IPS DF 4.7 (cell line): ENCODE data around the gene MANF.

ENCODE experiments used
- DNase-seq: peaks from one replicate; pipeline ENCODE4 v3.0.0-alpha.2; 2013; ENCODE audit warnings: low spot score; ENCODE audit errors: extremely low read depth

MANF gene

GRCh38 chr3:51390246-51391074 is 5.4 kb downstream of the MANF start:
- DNase-seq = no peak

- peak; percentile 81 for DNase-seq
These were observed 6.0 kb downstream of the MANF start, which contains the start of gene RBM15B for GRCh38 chr3:51391075-51391565. Gene RBM15B (plus strand): TSS chr3:51391285. CDS start chr3:51391400, 115 bp downstream.

- no peak for DNase-seq
These were observed 6.7 kb downstream of the MANF start for GRCh38 chr3:51391566-51392354.

GRCh38 chr3:51392355-51393133 is 7.5 kb downstream of the MANF start:
- no peak for DNase-seq

- no peak for DNase-seq
These were observed 8.0 kb downstream of the MANF start for GRCh38 chr3:51393134-51393495.

GRCh38 chr3:51393564-51393963 is 8.5 kb downstream of the MANF start:
- DNase-seq = no peak

GRCh38 chr3:51394541-51394940 is 9.4 kb downstream of the MANF start:
- DNase-seq = no peak

GRCh38 chr3:51395493-51396213 is 10.6 kb downstream of the MANF start:
- no peak for DNase-seq

GRCh38 chr3:51396401-51396800 is 11.3 kb downstream of the MANF start:
- DNase-seq = no peak

GRCh38 chr3:51397392-51397791 is 12.3 kb downstream of the MANF start:
- no peak for DNase-seq

GRCh38 chr3:51398595-51399310 is 13.7 kb downstream of the MANF start:
- DNase-seq = no peak

GRCh38 chr3:51400166-51400565 is 15.1 kb downstream of the MANF start:
- no peak for DNase-seq

- no peak for DNase-seq
These were observed 16.6 kb downstream of the MANF start for GRCh38 chr3:51401735-51402134.

GRCh38 chr3:51403675-51404074 is 18.6 kb downstream of the MANF start:
- DNase-seq = no peak

GRCh38 chr3:51408021-51408420 is 22.9 kb downstream of the MANF start:
- DNase-seq = no peak

- DNase-seq = no peak
These were observed 23.7 kb downstream of the MANF start for GRCh38 chr3:51408813-51409212.

GRCh38 chr3:51422211-51422610 is 37.1 kb downstream of the MANF start:
- no peak for DNase-seq

- no peak for DNase-seq
These were observed 41.8 kb downstream of the MANF start for GRCh38 chr3:51426921-51427320.

- no peak for DNase-seq
These were observed 44.0 kb downstream of the MANF start for GRCh38 chr3:51429138-51429537.

- no peak for DNase-seq
These were observed 49.0 kb downstream of the MANF start for GRCh38 chr3:51434110-51434509.
